Activated naive CD4-positive, alpha-beta T cell treated with anti-CD3 and anti-CD28 coated beads for 36 hours (primary cell): Measurements from ENCODE around the gene GRIK3. TPM values are rescaled to one million over a fixed set of nuclear protein-coding genes. Genes with fewer than 3 reads are reported as not detected.

Source experiments
- CTCF ChIA-PET: fragments of 350-600 bp; sonication (Branson Sonifier 250); formaldehyde crosslinking; loops from one replicate; lab custom pipeline; 2021; ENCODE audit warnings: antibody characterized with exemption; lab: Charles Lee
- DNase-seq: peaks from one replicate; pipeline ENCODE4 v3.0.0-alpha.2; 2020
- H3K27ac Mint-ChIP-seq: one replicate; pipeline ENCODE4 v1.8.0; 2021; ENCODE audit warnings: mild to moderate bottlenecking, mixed read lengths
- H3K27me3 Mint-ChIP-seq: one replicate; pipeline ENCODE4 v1.8.0; 2021; ENCODE audit warnings: low read depth, mixed read lengths
- H3K36me3 Mint-ChIP-seq: one replicate; pipeline ENCODE4 v1.8.0; 2021; ENCODE audit warnings: low read depth, mixed read lengths
- H3K4me1 Mint-ChIP-seq: one replicate; pipeline ENCODE4 v1.8.0; 2021; ENCODE audit warnings: low read depth, mixed read lengths
- H3K4me3 Mint-ChIP-seq: one replicate; pipeline ENCODE4 v1.8.0; 2021; ENCODE audit warnings: mild to moderate bottlenecking, moderate library complexity, mixed read lengths
- H3K9me3 Mint-ChIP-seq: one replicate; pipeline ENCODE4 v1.8.0; 2021; ENCODE audit warnings: mixed read lengths
- intact Hi-C: fragments of 100-400 bp; cut with micrococcal nuclease; formaldehyde crosslinking; loops from one replicate; pipeline ENCODE4 v1.15.1; 2023
- total RNA-seq, 2 experiments: library from RNA; stranded (reverse); gene quantifications; one replicate each; pipeline ENCODE4 v1.2.3, GENCODE V29; 2021

The GRIK3 gene
- total RNA-seq, 2 experiments from 2014 or later: not detected

- DNase-seq: no peak
- peaks cover 5% of the 10 kb centered on the region for H3K27me3 Mint-ChIP-seq
- H3K9me3 Mint-ChIP-seq: no peaks in the 10 kb centered on the region
- CTCF ChIA-PET: no interaction called here
- H3K27ac Mint-ChIP-seq: no peak overlapping the region
- intact Hi-C loops: no loop called here
- H3K4me1 Mint-ChIP-seq: no peaks in the 10 kb centered on the region
- H3K36me3 Mint-ChIP-seq: no peaks in the 10 kb centered on the region
- H3K4me3 Mint-ChIP-seq: no peak overlapping the region
Measured at GRCh38 chr1:36781098-36781497, 253.2 kb downstream of the GRIK3 start.

GRCh38 chr1:36778740-36779139 lies 255.6 kb downstream of the GRIK3 start:
- Mint-ChIP-seq H3K9me3 (no peaks in the 10 kb centered on the region), H3K4me3 (no peak overlapping the region)

GRCh38 chr1:36776948-36777831 lies 257.1 kb downstream of the GRIK3 start:
- Mint-ChIP-seq H3K9me3 (no peaks in the 10 kb centered on the region), H3K27me3 (peaks cover 9% of the 10 kb centered on the region), H3K36me3 (no peaks in the 10 kb centered on the region), H3K4me3 (no peak overlapping the region), H3K4me1 (no peaks in the 10 kb centered on the region), H3K27ac (no peak overlapping the region)
- CTCF ChIA-PET: no interaction called here
- no peak for DNase-seq
- intact Hi-C loops: no loop called here

More at GRCh38 chr1:36778740-36779139, 255.6 kb downstream of the GRIK3 start:
- H3K36me3 Mint-ChIP-seq: no peaks in the 10 kb centered on the region
- CTCF ChIA-PET: no interaction called here
- H3K27ac Mint-ChIP-seq: no peak overlapping the region
- peaks cover 9% of the 10 kb centered on the region for H3K27me3 Mint-ChIP-seq
- intact Hi-C loops: no loop called here
- DNase-seq: no peak
- H3K4me1 Mint-ChIP-seq: no peaks in the 10 kb centered on the region

- Mint-ChIP-seq H3K36me3 (no peaks in the 10 kb centered on the region), H3K27me3 (peaks cover 13% of the 10 kb centered on the region), H3K9me3 (no peaks in the 10 kb centered on the region), H3K27ac (no peak overlapping the region), H3K4me3 (no peak overlapping the region), H3K4me1 (no peaks in the 10 kb centered on the region)
- CTCF ChIA-PET: no interaction called here
- no peak for DNase-seq
- intact Hi-C loops: no loop called here
Measured at GRCh38 chr1:36776256-36776655, 258.1 kb downstream of the GRIK3 start.

GRCh38 chr1:36775716-36776115 lies 258.6 kb downstream of the GRIK3 start:
- DNase-seq: no peak
- Mint-ChIP-seq H3K27me3 (peaks cover 18% of the 10 kb centered on the region), H3K4me1 (no peaks in the 10 kb centered on the region), H3K9me3 (no peaks in the 10 kb centered on the region), H3K4me3 (no peak overlapping the region), H3K27ac (no peak overlapping the region), H3K36me3 (no peaks in the 10 kb centered on the region)
- CTCF ChIA-PET: no interaction called here
- intact Hi-C loops: no loop called here

GRCh38 chr1:36773827-36774541 lies 260.3 kb downstream of the GRIK3 start:
- H3K4me1 Mint-ChIP-seq: no peaks in the 10 kb centered on the region
- CTCF ChIA-PET: no interaction called here
- intact Hi-C loops: no loop called here
- no peak for DNase-seq
- no peaks in the 10 kb centered on the region for H3K36me3 Mint-ChIP-seq
- no peak overlapping the region for H3K27ac Mint-ChIP-seq
- no peak overlapping the region for H3K4me3 Mint-ChIP-seq
- H3K9me3 Mint-ChIP-seq: no peaks in the 10 kb centered on the region
- peaks cover 28% of the 10 kb centered on the region for H3K27me3 Mint-ChIP-seq

GRCh38 chr1:36772647-36773495 lies 261.4 kb downstream of the GRIK3 start:
- no peaks in the 10 kb centered on the region for H3K9me3 Mint-ChIP-seq
- H3K4me3 Mint-ChIP-seq: no peak overlapping the region
- no peaks in the 10 kb centered on the region for H3K36me3 Mint-ChIP-seq
- H3K27ac Mint-ChIP-seq: no peak overlapping the region
- DNase-seq: no peak
- no peaks in the 10 kb centered on the region for H3K4me1 Mint-ChIP-seq
- intact Hi-C loops: no loop called here
- H3K27me3 Mint-ChIP-seq: peaks cover 32% of the 10 kb centered on the region
- CTCF ChIA-PET: no interaction called here

- no peaks in the 10 kb centered on the region for H3K36me3 Mint-ChIP-seq
- H3K27me3 Mint-ChIP-seq: peaks cover 32% of the 10 kb centered on the region
- DNase-seq: no peak
- H3K4me3 Mint-ChIP-seq: no peak overlapping the region
- H3K27ac Mint-ChIP-seq: no peak overlapping the region
- H3K4me1 Mint-ChIP-seq: no peaks in the 10 kb centered on the region
- CTCF ChIA-PET: no interaction called here
- no peaks in the 10 kb centered on the region for H3K9me3 Mint-ChIP-seq
- intact Hi-C loops: no loop called here
Measured at GRCh38 chr1:36771660-36772284, 262.5 kb downstream of the GRIK3 start.

GRCh38 chr1:36771240-36771639 lies 263.1 kb downstream of the GRIK3 start:
- Mint-ChIP-seq H3K36me3 (no peaks in the 10 kb centered on the region), H3K9me3 (no peaks in the 10 kb centered on the region), H3K4me1 (no peaks in the 10 kb centered on the region), H3K4me3 (no peak overlapping the region), H3K27ac (no peak overlapping the region), H3K27me3 (peaks cover 28% of the 10 kb centered on the region)
- intact Hi-C loops: no loop called here
- no peak for DNase-seq
- CTCF ChIA-PET: interaction anchor here (1.1 kb wide), 1 partner anchor 663 kb away, joined by 3 read pairs; no protein-coding TSS in a partner anchor

GRCh38 chr1:36769886-36770830 lies 264.2 kb downstream of the GRIK3 start:
- Mint-ChIP-seq H3K4me1 (no peaks in the 10 kb centered on the region), H3K27me3 (peaks cover 27% of the 10 kb centered on the region), H3K27ac (no peak overlapping the region), H3K36me3 (no peaks in the 10 kb centered on the region), H3K4me3 (no peak overlapping the region), H3K9me3 (no peaks in the 10 kb centered on the region)
- intact Hi-C loops: no loop called here
- CTCF ChIA-PET: interaction anchor here (1.1 kb wide), 1 partner anchor 664 kb away, joined by 3 read pairs; no protein-coding TSS in a partner anchor
- no peak for DNase-seq

- Mint-ChIP-seq H3K9me3 (no peaks in the 10 kb centered on the region), H3K4me1 (no peaks in the 10 kb centered on the region), H3K36me3 (no peaks in the 10 kb centered on the region), H3K4me3 (no peak overlapping the region), H3K27ac (no peak overlapping the region), H3K27me3 (peaks cover 23% of the 10 kb centered on the region)
- CTCF ChIA-PET: no interaction called here
- intact Hi-C loops: no loop called here
- no peak for DNase-seq
Measured at GRCh38 chr1:36768486-36769178, 265.7 kb downstream of the GRIK3 start.
